PC-9 (cell line): ENCODE data around the gene ZNF462. TPM values are rescaled to one million over a fixed set of nuclear protein-coding genes. Genes with fewer than 3 reads are reported as not detected.

Experiments
- BruUV-seq: library from RNA; stranded (reverse); fragments of 400-500 nt; replicated peaks from 2 replicates; lab custom pipeline; 2021; lab: Mats Ljungman, UMichigan
- CTCF ChIA-PET: fragments of 300-600 bp; sonication (Branson Sonifier 250); formaldehyde crosslinking; loops from one replicate; lab custom pipeline; 2022; ENCODE audit warnings: antibody characterized with exemption; lab: Charles Lee
- POLR2A ChIA-PET: fragments of 300-600 bp; sonication (Branson Sonifier 250); formaldehyde crosslinking; loops from one replicate; lab custom pipeline; 2022; ENCODE audit warnings: antibody characterized with exemption; ENCODE audit not compliant: unreplicated experiment; lab: Charles Lee
- DNase-seq, 2 experiments: peaks; one replicate each; pipeline versions ENCODE4 v3.0.0 to v3.0.0-alpha.2; 2015 to 2022; ENCODE audit warnings: mixed read lengths in 1 of 2
- H2AFZ ChIP-seq: fragments of 200-600 bp; sonication (generic); 2 replicates; pipeline ENCODE4 v1.8.1; 2017; ENCODE audit warnings: antibody characterized with exemption
- H3F3A ChIP-seq: fragments of 200-600 bp; sonication (generic); 2 replicates; pipeline ENCODE4 v1.8.1; 2017; ENCODE audit warnings: antibody characterized with exemption, mild to moderate bottlenecking, low read depth; ENCODE audit not compliant: insufficient read depth
- H3K27ac ChIP-seq: fragments of 200-600 bp; sonication (generic); 2 replicates; pipeline ENCODE4 v1.6.1; 2016; ENCODE audit warnings: mixed run types
- H3K27me3 ChIP-seq: fragments of 200-600 bp; sonication (generic); 2 replicates; pipeline ENCODE4 v1.6.1; 2016; ENCODE audit warnings: low read depth, mixed run types; ENCODE audit not compliant: insufficient read depth
- H3K36me3 ChIP-seq: fragments of 200-600 bp; sonication (generic); 2 replicates; pipeline ENCODE4 v1.6.1; 2016; ENCODE audit warnings: low read depth, mixed run types
- H3K4me1 ChIP-seq: fragments of 200-600 bp; sonication (generic); replicated peaks from 2 replicates; pipeline ENCODE4 v1.6.1; 2016; ENCODE audit warnings: mixed run types; ENCODE audit not compliant: insufficient read depth
- H3K4me2 ChIP-seq: fragments of 200-600 bp; sonication (generic); 2 replicates; pipeline ENCODE4 v1.6.1; 2017; ENCODE audit warnings: mixed run types
- H3K4me3 ChIP-seq: fragments of 200-600 bp; sonication (generic); 2 replicates; pipeline ENCODE4 v1.6.1; 2016; ENCODE audit warnings: mixed run types
- H3K79me2 ChIP-seq: fragments of 200-600 bp; sonication (generic); 2 replicates; pipeline ENCODE4 v1.6.1; 2017; ENCODE audit warnings: low read depth, mixed run types
- H3K9me2 ChIP-seq: fragments of 200-600 bp; sonication (generic); 2 replicates; pipeline ENCODE4 v1.8.1; 2017; ENCODE audit warnings: mild to moderate bottlenecking; ENCODE audit not compliant: insufficient read depth
- H3K9me3 ChIP-seq: fragments of 200-600 bp; sonication (generic); 2 replicates; pipeline ENCODE4 v1.8.1; 2016; ENCODE audit warnings: low read depth; ENCODE audit not compliant: insufficient read depth
- H4K20me1 ChIP-seq: fragments of 200-600 bp; sonication (generic); 2 replicates; pipeline ENCODE4 v1.8.1; 2017; ENCODE audit not compliant: insufficient read depth
- CTCF ChIP-seq: fragments of 200-600 bp; sonication (generic); conservative IDR thresholded peaks from 2 replicates; pipeline ENCODE4 v1.6.1; 2017; ENCODE audit warnings: mixed run types, antibody characterized with exemption, mild to moderate bottlenecking, moderate library complexity
- EZH2 ChIP-seq: fragments of 200-600 bp; sonication (generic); IDR thresholded peaks from 2 replicates; pipeline ENCODE4 v1.8.0; 2017; ENCODE audit warnings: antibody characterized with exemption, low read depth
- intact Hi-C: fragments of 100-400 bp; cut with micrococcal nuclease; formaldehyde crosslinking; loops from one replicate; pipeline ENCODE4 v1.10.0; 2022; ENCODE audit not compliant: unreplicated experiment
- total RNA-seq: library from RNA; stranded (reverse); gene quantifications from 2 replicates; pipeline ENCODE4 v1.2.3, GENCODE V29; 2021

The ZNF462 gene
- total RNA-seq, 1 experiment from 2014 or later: 4.8 TPM

GRCh38 chr9:106869458-106869857, 6.5 kb downstream of the ZNF462 start:
- intact Hi-C loops: loop anchor here (10.0 kb wide), 2 partner anchors 175 to 255 kb away; no protein-coding TSS in a partner anchor
- no peaks in the 10 kb centered on the region for H3K4me1 ChIP-seq
- H4K20me1 ChIP-seq: no peaks in the 10 kb centered on the region
- CTCF ChIA-PET: no interaction called here
- TF ChIP-seq EZH2: no peak
- H3K9me2 ChIP-seq: no peaks in the 10 kb centered on the region
- H3K36me3 ChIP-seq: no peaks in the 10 kb centered on the region
- H3K9me3 ChIP-seq: peaks cover 6% of the 10 kb centered on the region; the same call in 1 of the 2 replicates
- H3F3A ChIP-seq: no peaks in the 10 kb centered on the region
- DNase-seq: no peak
- no peak overlapping the region for H3K27ac ChIP-seq
- H3K4me2 ChIP-seq: no peak overlapping the region
- no peaks in the 10 kb centered on the region for H3K79me2 ChIP-seq
- POLR2A ChIA-PET: no interaction called here
- no peak overlapping the region for H2AFZ ChIP-seq
- no peaks in the 10 kb centered on the region for H3K27me3 ChIP-seq
- no TSS peak for BruUV-seq
- no peak overlapping the region for H3K4me3 ChIP-seq

GRCh38 chr9:106872641-106873040, 9.7 kb downstream of the ZNF462 start:
- Histone ChIP-seq H3K27ac (no peak overlapping the region), H3F3A (no peaks in the 10 kb centered on the region), H3K27me3 (no peaks in the 10 kb centered on the region), H3K79me2 (no peaks in the 10 kb centered on the region), H3K4me2 (no peak overlapping the region), H3K4me1 (no peaks in the 10 kb centered on the region), H3K9me2 (no peaks in the 10 kb centered on the region; the same call in 1 of the 2 replicates), H2AFZ (no peak overlapping the region), H3K9me3 (peaks cover under 1% of the 10 kb centered on the region; the same call in 1 of the 2 replicates), H3K36me3 (no peaks in the 10 kb centered on the region), H4K20me1 (no peaks in the 10 kb centered on the region), H3K4me3 (no peak overlapping the region)
- no peak for DNase-seq
- ChIA-PET CTCF (no interaction called here), POLR2A (no interaction called here)
- no TSS peak for BruUV-seq
- intact Hi-C loops: no loop called here
- TF ChIP-seq EZH2: no peak
- no peak for TF ChIP-seq CTCF

DNA sequence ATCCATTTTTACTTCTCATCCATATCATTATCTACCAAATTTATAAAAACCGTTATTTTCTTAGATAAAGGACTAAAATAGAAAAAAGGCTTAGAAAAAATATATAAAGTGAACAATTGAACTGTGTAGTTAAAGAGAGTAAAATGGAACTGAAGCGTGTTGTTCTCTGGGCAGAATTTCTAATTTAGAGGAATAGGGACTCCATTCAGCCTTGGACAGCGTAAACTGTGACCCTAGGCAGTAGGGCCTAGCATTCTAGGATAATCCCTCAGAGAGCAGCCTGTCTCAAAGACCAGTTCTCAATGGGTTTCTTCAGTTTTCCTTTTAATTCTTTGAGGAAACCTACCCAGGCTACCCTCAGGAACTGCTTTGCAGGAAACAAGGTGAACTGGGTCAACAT, 11.1 kb downstream of the ZNF462 start:
- CTCF ChIA-PET: no interaction called here
- TF ChIP-seq EZH2 (no peak), CTCF (no peak)
- H3K4me3 ChIP-seq: no peak overlapping the region
- H2AFZ ChIP-seq: no peak overlapping the region
- no TSS peak for BruUV-seq
- H3K79me2 ChIP-seq: no peaks in the 10 kb centered on the region
- no peak overlapping the region for H3K4me2 ChIP-seq
- no peak for DNase-seq
- POLR2A ChIA-PET: no interaction called here
- no peaks in the 10 kb centered on the region for H3K9me3 ChIP-seq
- no peaks in the 10 kb centered on the region for H3K4me1 ChIP-seq
- intact Hi-C loops: no loop called here
- no peak overlapping the region for H3K27ac ChIP-seq
- H3K27me3 ChIP-seq: no peaks in the 10 kb centered on the region
- no peaks in the 10 kb centered on the region; the same call in 1 of the 2 replicates for H3K9me2 ChIP-seq
- H4K20me1 ChIP-seq: no peaks in the 10 kb centered on the region
- H3K36me3 ChIP-seq: no peaks in the 10 kb centered on the region
- no peaks in the 10 kb centered on the region for H3F3A ChIP-seq

GRCh38 chr9:106874652-106875051, 11.7 kb downstream of the ZNF462 start:
- intact Hi-C loops: no loop called here
- ChIA-PET POLR2A (no interaction called here), CTCF (no interaction called here)

More at GRCh38 chr9:106874652-106875051, 11.7 kb downstream of the ZNF462 start:
- no TSS peak for BruUV-seq
- Histone ChIP-seq H3K9me3 (no peaks in the 10 kb centered on the region), H3K4me3 (no peak overlapping the region), H3K27me3 (no peaks in the 10 kb centered on the region), H3K9me2 (no peaks in the 10 kb centered on the region; the same call in 1 of the 2 replicates), H3K4me2 (no peak overlapping the region), H4K20me1 (no peaks in the 10 kb centered on the region), H2AFZ (no peak overlapping the region), H3K27ac (no peak overlapping the region), H3K36me3 (no peaks in the 10 kb centered on the region), H3K79me2 (no peaks in the 10 kb centered on the region), H3F3A (no peaks in the 10 kb centered on the region), H3K4me1 (no peaks in the 10 kb centered on the region)
- no peak for TF ChIP-seq CTCF
- no peak for TF ChIP-seq EZH2
- DNase-seq: no peak
